ENCODE measurements around the gene MAGEA9.
"Not testable (repeated sequence)": the region's sequence is repeated elsewhere in the genome, so short reads cannot be mapped to it uniquely, and the experiment has no call there.

Gene MAGEA9

GRCh38 chrX:149781727-149782126 is at the start of gene MAGEA9:
Gene MAGEA9, plus strand, starts transcription at chrX:149781930. Its CDS starts 4,281 bp downstream, at chrX:149786211.
- in situ Hi-C loops (cut with MboI; ENCODE audit: low sequenced_read_pairs), result not testable (repeated sequence)

- in situ Hi-C loops (cut with MboI; ENCODE audit: low sequenced_read_pairs), result not testable (repeated sequence)
Observed at GRCh38 chrX:149742269-149742668, 39.5 kb upstream of the MAGEA9 start.

- in situ Hi-C loops (cut with MboI; ENCODE audit: low sequenced_read_pairs), result not testable (repeated sequence)
Observed at GRCh38 chrX:149746390-149747007, 35.2 kb upstream of the MAGEA9 start.

- in situ Hi-C loops (cut with MboI; ENCODE audit: low sequenced_read_pairs), result no loop called here
Observed at GRCh38 chrX:149757206-149758067, 24.3 kb upstream of the MAGEA9 start.

- in situ Hi-C loops (cut with MboI; ENCODE audit: low sequenced_read_pairs), result no loop called here
Observed at GRCh38 chrX:149758068-149758714, 23.5 kb upstream of the MAGEA9 start.

- in situ Hi-C loops (cut with MboI; ENCODE audit: low sequenced_read_pairs), result not testable (repeated sequence)
Observed at GRCh38 chrX:149758715-149759078, 23.0 kb upstream of the MAGEA9 start.

- in situ Hi-C loops (cut with MboI; ENCODE audit: low sequenced_read_pairs), result no loop called here
Observed at GRCh38 chrX:149759824-149760223, 21.9 kb upstream of the MAGEA9 start.

- in situ Hi-C loops (cut with MboI; ENCODE audit: low sequenced_read_pairs), result no loop called here
Observed at GRCh38 chrX:149760965-149761364, 20.8 kb upstream of the MAGEA9 start.

- in situ Hi-C loops (cut with MboI; ENCODE audit: low sequenced_read_pairs), result not testable (repeated sequence)
Observed at GRCh38 chrX:149761858-149762674, 19.7 kb upstream of the MAGEA9 start.

GRCh38 chrX:149762696-149763614 is 18.8 kb upstream of the MAGEA9 start:
- in situ Hi-C loops (cut with MboI; ENCODE audit: low sequenced_read_pairs), result no loop called here

GRCh38 chrX:149770344-149770743 is 11.4 kb upstream of the MAGEA9 start:
- in situ Hi-C loops (cut with MboI; ENCODE audit: low sequenced_read_pairs), result not testable (repeated sequence)

- in situ Hi-C loops (cut with MboI; ENCODE audit: low sequenced_read_pairs), result not testable (repeated sequence)
Observed at GRCh38 chrX:149773026-149773425, 8.7 kb upstream of the MAGEA9 start.

- in situ Hi-C loops (cut with MboI; ENCODE audit: low sequenced_read_pairs), result not testable (repeated sequence)
Observed at GRCh38 chrX:149773768-149774167, 8.0 kb upstream of the MAGEA9 start, which contains the start of gene HSFX1. Gene HSFX1, plus strand, starts transcription at chrX:149774068. Its CDS starts 614 bp downstream, at chrX:149774682.

- in situ Hi-C loops (cut with MboI; ENCODE audit: low sequenced_read_pairs), result not testable (repeated sequence)
Observed at GRCh38 chrX:149777999-149778398, 3.7 kb upstream of the MAGEA9 start.

- in situ Hi-C loops (cut with MboI; ENCODE audit: low sequenced_read_pairs), result not testable (repeated sequence)
Observed at GRCh38 chrX:149795531-149795930, 13.8 kb downstream of the MAGEA9 start.

GRCh38 chrX:149799095-149799714 is 17.5 kb downstream of the MAGEA9 start:
- in situ Hi-C loops (cut with MboI; ENCODE audit: low sequenced_read_pairs), result no loop called here

- in situ Hi-C loops (cut with MboI; ENCODE audit: low sequenced_read_pairs), result no loop called here
Observed at GRCh38 chrX:149799938-149800337, 18.2 kb downstream of the MAGEA9 start.

GRCh38 chrX:149803458-149804062 is 21.8 kb downstream of the MAGEA9 start:
- in situ Hi-C loops (cut with MboI; ENCODE audit: low sequenced_read_pairs), result no loop called here

- in situ Hi-C loops (cut with MboI; ENCODE audit: low sequenced_read_pairs), result no loop called here
Observed at GRCh38 chrX:149804102-149804501, 22.4 kb downstream of the MAGEA9 start.

Data from hTERT RPE-1 (cell line).